VCaP (cell line): ENCODE results near the gene TFB2M.

Experiments used
- H3K27ac ChIP-seq: fragments of 450-650 bp; 2 replicates; pipeline ENCODE4 v1.5.1; 2017
- CTCF ChIP-seq: fragments of 450-650 bp; conservative IDR thresholded peaks from 2 replicates; pipeline ENCODE4 v1.5.1; 2017; ENCODE audit warnings: mild to moderate bottlenecking, moderate library complexity

The TFB2M gene

DNA sequence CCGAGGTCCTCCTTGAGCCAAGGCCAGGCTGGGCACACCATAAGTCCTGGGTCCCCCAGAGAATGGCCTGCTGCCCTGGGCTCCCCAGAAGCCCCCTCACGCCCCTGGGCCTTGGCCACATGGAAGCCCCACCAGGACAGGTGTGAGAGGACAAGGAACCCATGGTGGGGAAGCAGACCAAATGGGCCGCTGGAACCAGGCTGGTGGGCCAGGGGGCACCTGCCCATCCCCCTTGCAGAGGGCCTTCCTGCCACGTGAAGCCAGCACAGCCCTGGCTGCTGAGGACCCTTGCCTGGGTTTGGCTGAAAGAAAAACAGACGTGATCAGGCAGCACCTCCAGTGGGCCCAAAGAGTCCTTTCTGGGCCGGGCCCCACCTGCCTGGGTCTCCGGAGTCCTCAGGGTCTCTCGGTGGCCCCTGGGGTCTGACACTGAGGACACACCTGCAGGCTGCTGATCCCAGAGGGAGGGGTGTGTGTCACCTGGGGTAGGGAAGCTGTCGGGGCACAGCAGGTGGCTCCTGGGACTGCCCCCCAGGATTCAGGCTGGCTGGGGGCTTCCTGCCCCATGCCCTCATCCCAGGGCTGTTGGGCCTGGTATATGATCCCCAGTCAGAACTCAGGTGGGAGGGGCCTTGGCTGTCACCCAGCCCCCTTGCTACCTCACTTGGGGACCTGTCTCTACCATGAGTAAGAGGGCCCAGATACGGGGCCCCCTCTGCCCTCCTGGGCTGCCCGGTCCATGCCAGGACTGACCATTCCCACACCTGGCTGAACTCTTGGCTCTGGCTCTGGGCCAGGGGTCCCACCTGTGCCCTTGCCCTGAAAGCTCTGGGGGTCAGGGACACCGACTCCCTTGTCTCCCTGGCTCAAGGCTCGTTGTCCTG is 55.7 kb downstream of the TFB2M start:
- TF ChIP-seq CTCF, result no peak
- H3K27ac ChIP-seq, result no peak overlapping the region

DNA sequence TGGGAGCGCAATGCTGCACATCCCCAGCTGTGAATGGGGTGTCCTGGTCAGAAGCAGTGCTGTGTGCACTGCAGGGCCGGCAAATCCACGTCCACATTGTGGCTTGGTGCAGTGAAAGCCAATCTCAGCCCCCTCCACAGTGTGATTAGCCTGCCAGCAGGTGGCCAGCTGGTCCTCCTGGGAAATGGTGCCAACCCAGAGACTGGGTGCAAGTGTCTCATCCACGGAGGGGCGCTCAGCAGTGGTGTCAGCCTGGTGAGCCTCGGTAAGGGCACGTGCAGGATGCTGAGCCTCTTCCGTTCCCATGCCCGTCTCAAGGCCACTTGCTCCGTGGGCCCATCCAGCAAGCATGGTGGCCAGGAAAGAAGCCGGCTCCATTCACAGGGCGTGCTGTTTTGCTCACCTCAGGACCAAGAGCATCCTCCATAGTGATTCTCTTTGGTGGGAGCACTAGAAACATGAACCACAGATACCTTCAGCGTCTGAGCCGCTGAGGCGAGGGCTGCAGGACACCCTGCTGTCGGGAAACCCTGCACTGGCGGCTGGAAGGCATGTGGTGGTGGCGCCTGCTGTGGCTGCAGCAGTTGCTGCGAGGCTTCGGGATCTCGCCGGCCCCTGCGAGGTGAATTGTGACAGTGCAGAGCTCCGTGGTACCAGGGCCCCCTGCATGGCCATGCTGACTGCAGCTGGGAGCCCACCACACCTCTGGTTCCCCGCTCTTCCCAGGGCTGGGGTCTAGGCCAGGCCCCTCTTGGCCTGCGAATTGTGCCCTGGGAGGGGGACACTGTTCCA is 57.0 kb downstream of the TFB2M start:
- H3K27ac ChIP-seq, result no peak overlapping the region
- no peak; the same call in 1 of the 2 replicates for TF ChIP-seq CTCF

DNA sequence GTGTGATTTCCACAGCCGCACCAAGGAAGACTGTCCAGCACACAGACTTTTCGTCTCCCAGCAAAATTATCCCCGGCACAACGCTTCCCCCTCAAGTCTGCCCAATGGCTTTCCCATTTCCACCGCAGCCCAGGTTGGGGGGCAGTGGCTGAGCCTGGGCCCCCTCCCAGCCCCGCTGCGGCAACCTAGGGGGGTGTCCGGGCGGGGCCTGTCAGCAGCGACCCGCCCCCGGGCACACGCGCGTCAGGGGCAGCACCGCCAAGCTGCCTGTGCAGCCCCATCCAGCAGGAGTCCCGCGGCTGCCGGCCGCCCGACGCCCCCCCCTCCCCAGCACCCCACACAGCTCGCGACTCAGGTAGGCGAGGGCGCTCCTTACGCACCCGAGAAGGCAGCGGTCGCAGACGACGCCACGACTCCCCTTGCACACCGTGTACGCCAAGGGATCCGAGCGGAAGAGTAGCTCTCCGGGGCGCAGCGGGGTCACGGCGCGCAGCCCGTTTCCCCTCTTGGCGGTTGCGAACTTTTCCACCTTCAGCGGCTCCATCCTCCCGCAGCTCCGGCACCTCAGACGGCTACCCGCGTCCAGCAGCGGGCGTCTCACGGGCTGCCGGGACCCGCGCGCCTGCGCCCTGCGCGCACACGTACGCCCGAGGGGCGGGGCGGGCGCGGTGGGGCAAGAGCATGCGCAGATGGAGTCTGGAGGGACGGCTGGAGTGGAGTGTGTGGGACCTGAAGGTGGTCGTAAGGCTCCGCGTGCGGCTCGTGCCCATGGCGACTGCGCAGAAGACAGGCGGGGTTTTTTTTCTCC is 59.2 kb downstream of the TFB2M start, which contains the start of gene SMYD3:
Gene SMYD3 (minus strand): TSS at position 606 of the 808 bp plus-strand sequence.
- peak within 1 kb of the TSS; percentile 92 for H3K27ac ChIP-seq
- peak; percentile 31 for TF ChIP-seq CTCF

GRCh38 chr1:246506367-246506673 is 59.7 kb downstream of the TFB2M start:
- no peak for TF ChIP-seq CTCF
- H3K27ac ChIP-seq, result peak overlapping the region; percentile 92

DNA sequence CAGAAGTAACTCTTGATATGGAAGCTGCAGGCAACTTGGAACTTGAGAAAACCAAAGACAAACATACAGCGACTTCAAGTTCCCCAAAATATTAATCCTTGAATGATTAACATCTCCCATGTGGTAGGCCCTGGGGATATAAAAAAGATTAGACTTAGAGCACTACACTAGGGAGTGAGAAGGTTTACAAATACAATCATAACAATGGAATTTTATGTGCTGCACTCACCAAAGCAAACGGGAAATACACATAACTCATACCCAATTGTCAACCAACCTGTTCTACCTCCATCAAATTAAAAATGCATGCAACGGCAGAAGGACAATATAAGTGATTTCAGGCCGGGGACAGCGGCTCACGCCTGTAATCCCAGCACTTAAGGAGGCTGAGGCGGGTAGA is 62.7 kb downstream of the TFB2M start:
- no peak for TF ChIP-seq CTCF
- H3K27ac ChIP-seq, result peak overlapping the region; percentile 92

DNA sequence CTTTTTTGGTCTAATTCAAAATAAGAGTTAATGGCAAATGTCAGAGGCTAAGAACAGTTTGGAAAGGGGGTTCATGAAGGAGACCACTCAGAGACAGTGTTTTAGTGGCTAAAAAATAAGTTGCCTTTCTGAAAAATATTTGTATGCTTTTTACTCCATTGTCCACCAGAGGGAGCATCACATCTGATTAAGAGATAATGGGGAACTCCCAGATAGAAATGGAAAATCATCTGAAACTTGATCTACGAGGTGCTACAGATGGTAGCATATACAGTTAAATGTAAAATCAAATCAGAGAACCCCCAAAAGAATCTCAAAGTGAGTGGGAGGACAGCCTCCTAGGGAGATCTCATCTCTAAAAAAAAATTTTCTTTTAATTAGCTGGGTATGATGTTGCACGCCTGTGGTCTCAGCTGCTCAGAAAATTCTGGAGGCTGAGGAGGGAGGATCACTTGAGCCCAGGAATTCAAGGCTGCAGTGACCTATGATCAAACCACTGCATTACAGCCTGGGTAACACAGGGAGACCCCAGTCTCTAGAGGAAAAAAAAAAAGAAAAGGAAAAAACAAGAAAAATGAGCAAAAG is 68.6 kb downstream of the TFB2M start:
- peak overlapping the region; percentile 7; the same call in 1 of the 2 replicates for H3K27ac ChIP-seq
- TF ChIP-seq CTCF, result peak; percentile 76
